Stomach smooth muscle (tissue), 2 donors: ENCODE measurements around the gene CCKAR.

Experiments used
- H3K27ac ChIP-seq: one replicate; pipeline ENCODE4 v1.7.0; 2013; ENCODE audit warnings: mild to moderate bottlenecking, low read length, inconsistent platforms
- H3K27me3 ChIP-seq, 2 donors: one replicate each; pipeline ENCODE4 v1.7.0; 2013; ENCODE audit warnings: low read length in 2 of 2; ENCODE audit not compliant: insufficient read depth in 2 of 2, control insufficient read depth in 1 of 2
- H3K36me3 ChIP-seq, 2 donors: one replicate each; pipeline ENCODE4 v1.7.0; 2013; ENCODE audit warnings: low read length in 2 of 2; ENCODE audit not compliant: control insufficient read depth in 2 of 2, insufficient read depth in 2 of 2
- H3K4me1 ChIP-seq: one replicate; pipeline ENCODE4 v1.7.0; 2013; ENCODE audit warnings: low read length; ENCODE audit not compliant: control insufficient read depth, insufficient read depth
- H3K4me3 ChIP-seq, 2 donors: one replicate each; pipeline ENCODE4 v1.7.0; 2013; ENCODE audit warnings: low read length in 2 of 2
- H3K9ac ChIP-seq, 2 donors: one replicate each; pipeline ENCODE4 v1.7.0; 2013; ENCODE audit warnings: low read length in 2 of 2, mild to moderate bottlenecking in 1 of 2
- H3K9me3 ChIP-seq, 2 donors: one replicate each; pipeline ENCODE4 v1.7.0; 2013; ENCODE audit warnings: low read length in 2 of 2; ENCODE audit not compliant: control insufficient read depth in 2 of 2
- donor health status: healthy.
- donor health status: Pancreatic carcinoma.

CCKAR gene

GRCh38 chr4:26473893-26474292, 16.4 kb downstream of the CCKAR start:
- Histone ChIP-seq H3K27ac (no peak overlapping the region), H3K9ac (no peak overlapping the region), H3K4me3 (no peak overlapping the region), H3K9me3 (no peaks in the 10 kb centered on the region), H3K27me3 (no peaks in the 10 kb centered on the region), H3K36me3 (no peaks in the 10 kb centered on the region), H3K4me1 (no peaks in the 10 kb centered on the region)

GRCh38 chr4:26471890-26472289, 18.4 kb downstream of the CCKAR start:
- no peak overlapping the region for H3K4me3 ChIP-seq
- no peak overlapping the region for H3K9ac ChIP-seq
- H3K27ac ChIP-seq = no peak overlapping the region
- no peaks in the 10 kb centered on the region for H3K36me3 ChIP-seq
- H3K9me3 ChIP-seq = no peaks in the 10 kb centered on the region
- no peaks in the 10 kb centered on the region for H3K27me3 ChIP-seq
- H3K4me1 ChIP-seq = no peaks in the 10 kb centered on the region

- H3K36me3 ChIP-seq = no peaks in the 10 kb centered on the region
Measured at GRCh38 chr4:26468977-26469376, 21.3 kb downstream of the CCKAR start.

GRCh38 chr4:26468283-26468949, 21.9 kb downstream of the CCKAR start:
- Histone ChIP-seq H3K4me1 (peaks cover 4% of the 10 kb centered on the region), H3K36me3 (no peaks in the 10 kb centered on the region), H3K9ac (no peak overlapping the region), H3K27me3 (no peaks in the 10 kb centered on the region), H3K27ac (no peak overlapping the region), H3K9me3 (no peaks in the 10 kb centered on the region), H3K4me3 (no peak overlapping the region)

More at GRCh38 chr4:26468977-26469376, 21.3 kb downstream of the CCKAR start:
- no peak overlapping the region for H3K4me3 ChIP-seq
- no peaks in the 10 kb centered on the region for H3K4me1 ChIP-seq
- no peak overlapping the region for H3K9ac ChIP-seq
- no peak overlapping the region for H3K27ac ChIP-seq
- H3K27me3 ChIP-seq = no peaks in the 10 kb centered on the region
- H3K9me3 ChIP-seq = no peaks in the 10 kb centered on the region

- peaks cover 9% of the 10 kb centered on the region for H3K4me1 ChIP-seq
- H3K27me3 ChIP-seq = no peaks in the 10 kb centered on the region
- no peak overlapping the region for H3K27ac ChIP-seq
Measured at GRCh38 chr4:26467724-26468123, 22.6 kb downstream of the CCKAR start.

GRCh38 chr4:26466578-26467270, 23.6 kb downstream of the CCKAR start:
- no peaks in the 10 kb centered on the region for H3K9me3 ChIP-seq
- H3K36me3 ChIP-seq = no peaks in the 10 kb centered on the region
- no peak overlapping the region for H3K9ac ChIP-seq
- H3K4me1 ChIP-seq = peaks cover 14% of the 10 kb centered on the region
- H3K27ac ChIP-seq = no peak overlapping the region
- H3K4me3 ChIP-seq = no peak overlapping the region
- H3K27me3 ChIP-seq = no peaks in the 10 kb centered on the region

More at GRCh38 chr4:26467724-26468123, 22.6 kb downstream of the CCKAR start:
- Histone ChIP-seq H3K9ac (no peak overlapping the region), H3K9me3 (no peaks in the 10 kb centered on the region), H3K36me3 (no peaks in the 10 kb centered on the region), H3K4me3 (no peak overlapping the region)

GRCh38 chr4:26464420-26465095, 25.7 kb downstream of the CCKAR start:
- Histone ChIP-seq H3K27ac (no peak overlapping the region), H3K9ac (no peak overlapping the region), H3K4me1 (peaks cover 20% of the 10 kb centered on the region), H3K4me3 (no peak overlapping the region), H3K36me3 (no peaks in the 10 kb centered on the region), H3K9me3 (no peaks in the 10 kb centered on the region), H3K27me3 (no peaks in the 10 kb centered on the region)

GRCh38 chr4:26463386-26463785, 26.9 kb downstream of the CCKAR start:
- Histone ChIP-seq H3K36me3 (no peaks in the 10 kb centered on the region), H3K27me3 (no peaks in the 10 kb centered on the region), H3K9me3 (no peaks in the 10 kb centered on the region), H3K27ac (no peak overlapping the region), H3K9ac (no peak overlapping the region), H3K4me3 (peak overlapping the region in 1 of 2 donors; percentile 22), H3K4me1 (peaks cover 23% of the 10 kb centered on the region)

- H3K27ac ChIP-seq = no peak overlapping the region
Measured at GRCh38 chr4:26462874-26463273, 27.4 kb downstream of the CCKAR start.

GRCh38 chr4:26459756-26460530, 30.3 kb downstream of the CCKAR start:
- no peak overlapping the region for H3K27ac ChIP-seq

More at GRCh38 chr4:26462874-26463273, 27.4 kb downstream of the CCKAR start:
- peaks cover 27% of the 10 kb centered on the region for H3K4me1 ChIP-seq
- H3K9ac ChIP-seq = no peak overlapping the region
- no peaks in the 10 kb centered on the region for H3K27me3 ChIP-seq
- H3K9me3 ChIP-seq = no peaks in the 10 kb centered on the region
- peak overlapping the region in 1 of 2 donors; percentile 22 for H3K4me3 ChIP-seq
- H3K36me3 ChIP-seq = no peaks in the 10 kb centered on the region

More at GRCh38 chr4:26459756-26460530, 30.3 kb downstream of the CCKAR start:
- no peaks in the 10 kb centered on the region for H3K9me3 ChIP-seq
- H3K4me1 ChIP-seq = peaks cover 28% of the 10 kb centered on the region
- no peaks in the 10 kb centered on the region for H3K36me3 ChIP-seq
- no peaks in the 10 kb centered on the region for H3K27me3 ChIP-seq
- no peak overlapping the region for H3K4me3 ChIP-seq
- no peak overlapping the region for H3K9ac ChIP-seq
